C4-2B (cell line): ENCODE results near the gene MAP3K12.

Source experiments
- H3K27ac ChIP-seq: fragments of 450-650 bp; 2 replicates; pipeline ENCODE4 v1.5.1; 2017
- CTCF ChIP-seq: fragments of 450-650 bp; conservative IDR thresholded peaks from 2 replicates; pipeline ENCODE4 v1.5.1; 2017; ENCODE audit warnings: mild to moderate bottlenecking
- ZFX ChIP-seq: fragments of 450-650 bp; IDR thresholded peaks from 2 replicates; pipeline ENCODE4 v1.6.1; 2017

MAP3K12 gene

GRCh38 chr12:53532524-53533445 lies 33.5 kb upstream of the MAP3K12 start:
- TF ChIP-seq CTCF = no peak
- TF ChIP-seq ZFX = no peak
- no peak overlapping the region for H3K27ac ChIP-seq

- TF ChIP-seq ZFX (no peak), CTCF (no peak)
- no peak overlapping the region for H3K27ac ChIP-seq
These were observed 32.8 kb upstream of the MAP3K12 start for GRCh38 chr12:53532021-53532420.

DNA sequence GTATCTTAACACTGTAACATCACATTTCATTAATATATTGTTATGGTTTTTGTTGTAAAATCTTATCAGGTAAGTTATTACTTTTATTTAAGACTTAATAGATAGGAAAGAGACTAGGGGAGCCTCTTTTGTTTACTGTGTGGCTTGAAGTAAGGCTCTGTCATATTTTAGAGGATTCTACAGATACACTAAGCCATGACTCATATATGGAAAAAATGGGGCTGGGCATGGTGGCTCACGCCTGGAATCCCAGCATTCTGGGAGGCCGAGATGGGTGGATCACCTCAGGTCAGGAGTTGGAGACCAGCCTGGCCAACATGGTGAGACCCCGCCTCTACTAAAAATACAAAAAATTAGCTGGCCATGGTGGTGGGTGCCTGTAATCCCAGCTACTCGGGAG lies 31.7 kb upstream of the MAP3K12 start:
- H3K27ac ChIP-seq = no peak overlapping the region
- no peak for TF ChIP-seq CTCF
- no peak for TF ChIP-seq ZFX

DNA sequence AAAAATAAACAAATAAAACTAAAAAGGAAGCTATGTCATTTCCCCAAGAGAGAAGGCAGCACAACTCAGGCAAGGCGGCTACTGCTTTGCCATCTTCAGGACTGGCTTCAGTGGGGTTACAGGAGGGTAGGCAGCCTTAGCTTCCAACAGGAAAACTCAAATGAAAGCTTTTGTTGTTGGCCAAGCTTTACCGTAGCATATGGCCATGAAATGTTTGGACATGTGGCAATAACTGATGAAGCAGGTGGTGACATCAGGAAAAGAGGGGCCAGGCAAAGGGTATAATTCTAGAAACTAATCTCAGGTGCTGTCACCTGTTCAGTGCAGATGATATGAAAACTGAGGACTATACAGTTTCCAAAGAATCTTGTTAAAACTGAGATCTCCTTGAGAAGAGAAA lies 30.8 kb upstream of the MAP3K12 start:
- TF ChIP-seq CTCF = no peak
- TF ChIP-seq ZFX = no peak
- no peak overlapping the region for H3K27ac ChIP-seq

- TF ChIP-seq CTCF (no peak), ZFX (no peak)
- no peak overlapping the region for H3K27ac ChIP-seq
These were observed 25.2 kb upstream of the MAP3K12 start for GRCh38 chr12:53524476-53524875.

GRCh38 chr12:53523131-53523530 lies 23.9 kb upstream of the MAP3K12 start:
- H3K27ac ChIP-seq = no peak overlapping the region
- TF ChIP-seq ZFX (no peak), CTCF (no peak)

- TF ChIP-seq CTCF (no peak), ZFX (no peak)
- H3K27ac ChIP-seq = no peak overlapping the region
These were observed 19.1 kb upstream of the MAP3K12 start for GRCh38 chr12:53518381-53518780.
